ENCODE data around the gene CERS4. TPM values are rescaled to one million over a fixed set of nuclear protein-coding genes. Genes with fewer than 3 reads are reported as not detected.

The CERS4 gene
- total RNA-seq, 1 donor from 2014 or later, result 26.0 TPM

DNA sequence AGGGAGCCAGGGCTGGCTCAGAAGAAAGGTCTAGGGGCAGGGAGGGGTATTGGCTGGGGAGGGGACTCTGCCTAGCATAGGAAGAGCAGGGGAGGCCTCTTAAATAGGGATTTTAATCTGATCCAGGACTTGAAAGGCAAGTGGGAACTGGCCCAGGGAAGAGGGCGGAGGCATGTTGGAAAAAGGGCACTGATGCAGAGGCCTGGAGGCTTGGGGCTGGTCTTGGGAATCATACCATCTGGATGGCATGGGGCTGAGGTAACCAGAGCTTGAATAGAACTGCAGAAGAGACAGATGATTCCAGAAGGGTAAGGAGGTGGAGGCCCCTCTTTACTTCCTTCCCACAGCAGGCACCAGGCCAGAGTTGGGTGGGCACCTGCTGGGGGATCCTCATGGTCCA, 29.1 kb downstream of the CERS4 start:
- Mint-ChIP-seq H3K27ac (ENCODE audit: unreplicated experiment) (no peak overlapping the region), H3K9me3 (ENCODE audit: low read depth) (peaks cover 6% of the 10 kb centered on the region), H3K4me1 (ENCODE audit: low read depth) (peaks cover 26% of the 10 kb centered on the region), H3K4me3 (ENCODE audit: unreplicated experiment) (no peak overlapping the region), H3K36me3 (ENCODE audit: low read depth) (peaks cover 5% of the 10 kb centered on the region), H3K27me3 (ENCODE audit: low read depth) (no peaks in the 10 kb centered on the region)
- no peak for TF ChIP-seq CTCF (IDR thresholded peaks at IDR 0.05)
- DNase-seq (ENCODE audit: low spot score), result no peak

DNA sequence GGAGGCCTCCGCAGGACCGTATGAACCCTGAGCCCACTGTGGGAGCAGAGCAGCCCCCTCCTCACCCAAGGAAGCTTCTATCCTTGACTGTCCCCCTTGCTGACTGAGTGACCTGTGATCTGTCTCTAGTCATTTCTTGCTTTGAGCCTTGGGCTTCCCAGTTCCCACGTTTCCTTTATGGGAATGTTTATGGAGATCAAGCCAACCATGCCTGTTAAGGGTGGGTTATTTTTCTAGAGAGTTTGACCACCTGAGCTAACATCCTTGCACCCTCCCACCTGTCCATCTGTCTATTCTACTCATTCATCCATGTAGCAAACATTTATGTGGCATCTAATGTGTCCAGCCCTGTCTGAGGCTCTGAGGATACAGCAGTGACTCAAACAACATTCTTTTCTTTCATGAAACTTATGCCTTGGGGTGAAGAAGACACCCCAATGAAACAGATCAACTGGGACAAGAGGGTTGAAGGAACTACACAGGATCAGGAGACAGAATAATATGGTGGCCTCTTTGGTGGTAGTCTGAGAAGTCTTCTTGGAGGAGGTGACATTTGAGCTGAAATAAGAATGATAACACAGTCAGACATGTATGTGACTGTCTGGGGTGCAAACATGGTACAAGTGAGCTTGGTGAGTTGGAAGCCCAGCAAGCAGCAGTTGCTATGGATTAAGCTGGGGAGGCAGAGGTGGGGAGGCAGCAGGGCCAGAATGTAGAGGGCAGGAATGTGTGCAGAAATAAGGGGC, 30.5 kb downstream of the CERS4 start:
- peaks cover 8% of the 10 kb centered on the region for H3K9me3 Mint-ChIP-seq (ENCODE audit: low read depth)
- H3K36me3 Mint-ChIP-seq (ENCODE audit: low read depth), result peaks cover 5% of the 10 kb centered on the region
- no peak for DNase-seq (ENCODE audit: low spot score)
- no peak for TF ChIP-seq CTCF (IDR thresholded peaks at IDR 0.05)
- H3K4me3 Mint-ChIP-seq (ENCODE audit: unreplicated experiment), result no peak overlapping the region
- no peaks in the 10 kb centered on the region for H3K27me3 Mint-ChIP-seq (ENCODE audit: low read depth)
- H3K27ac Mint-ChIP-seq (ENCODE audit: unreplicated experiment), result peak overlapping the region; percentile 71
- peaks cover 26% of the 10 kb centered on the region for H3K4me1 Mint-ChIP-seq (ENCODE audit: low read depth)

GRCh38 chr19:8240274-8241229, 31.4 kb downstream of the CERS4 start:
- peaks cover 5% of the 10 kb centered on the region for H3K36me3 Mint-ChIP-seq (ENCODE audit: low read depth)
- H3K27ac Mint-ChIP-seq (ENCODE audit: unreplicated experiment), result peak overlapping the region; percentile 76

GRCh38 chr19:8241646-8242045, 32.5 kb downstream of the CERS4 start:
- peaks cover 7% of the 10 kb centered on the region for H3K36me3 Mint-ChIP-seq (ENCODE audit: low read depth)
- H3K9me3 Mint-ChIP-seq (ENCODE audit: low read depth), result peaks cover 8% of the 10 kb centered on the region
- TF ChIP-seq CTCF (IDR thresholded peaks at IDR 0.05), result no peak
- no peak for DNase-seq (ENCODE audit: low spot score)
- no peak overlapping the region for H3K4me3 Mint-ChIP-seq (ENCODE audit: unreplicated experiment)
- no peak overlapping the region for H3K27ac Mint-ChIP-seq (ENCODE audit: unreplicated experiment)
- no peaks in the 10 kb centered on the region for H3K27me3 Mint-ChIP-seq (ENCODE audit: low read depth)
- H3K4me1 Mint-ChIP-seq (ENCODE audit: low read depth), result peaks cover 26% of the 10 kb centered on the region

More at GRCh38 chr19:8240274-8241229, 31.4 kb downstream of the CERS4 start:
- H3K27me3 Mint-ChIP-seq (ENCODE audit: low read depth), result no peaks in the 10 kb centered on the region
- DNase-seq (ENCODE audit: low spot score), result no peak
- H3K4me3 Mint-ChIP-seq (ENCODE audit: unreplicated experiment), result peak overlapping the region; percentile 33
- H3K9me3 Mint-ChIP-seq (ENCODE audit: low read depth), result peaks cover 8% of the 10 kb centered on the region
- TF ChIP-seq CTCF (IDR thresholded peaks at IDR 0.05), result no peak
- peaks cover 26% of the 10 kb centered on the region for H3K4me1 Mint-ChIP-seq (ENCODE audit: low read depth)

- no peak overlapping the region for H3K27ac Mint-ChIP-seq (ENCODE audit: unreplicated experiment)
- no peak for TF ChIP-seq CTCF (IDR thresholded peaks at IDR 0.05)
- no peak overlapping the region for H3K4me3 Mint-ChIP-seq (ENCODE audit: unreplicated experiment)
- DNase-seq (ENCODE audit: low spot score), result no peak
- H3K9me3 Mint-ChIP-seq (ENCODE audit: low read depth), result peaks cover 8% of the 10 kb centered on the region
- H3K27me3 Mint-ChIP-seq (ENCODE audit: low read depth), result no peaks in the 10 kb centered on the region
- H3K36me3 Mint-ChIP-seq (ENCODE audit: low read depth), result peaks cover 7% of the 10 kb centered on the region
- H3K4me1 Mint-ChIP-seq (ENCODE audit: low read depth), result peaks cover 26% of the 10 kb centered on the region
Observed at GRCh38 chr19:8242211-8242821, 33.1 kb downstream of the CERS4 start.

All from chondrocyte (in vitro differentiated cells).